Activated gamma-delta T cell (primary cell): ENCODE measurements around the gene AZU1.

ENCODE experiments used
- DNase-seq: peaks from one replicate; lab custom pipeline; 2025; lab: John Stamatoyannopoulos, UW
- total RNA-seq, 2 donors: gene quantifications; one replicate each; lab custom pipeline; 2026; lab: John Stamatoyannopoulos, UW

AZU1 gene, protein sequence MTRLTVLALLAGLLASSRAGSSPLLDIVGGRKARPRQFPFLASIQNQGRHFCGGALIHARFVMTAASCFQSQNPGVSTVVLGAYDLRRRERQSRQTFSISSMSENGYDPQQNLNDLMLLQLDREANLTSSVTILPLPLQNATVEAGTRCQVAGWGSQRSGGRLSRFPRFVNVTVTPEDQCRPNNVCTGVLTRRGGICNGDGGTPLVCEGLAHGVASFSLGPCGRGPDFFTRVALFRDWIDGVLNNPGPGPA
- total RNA-seq = 0.36 to 0.61 reads per million in 2 donors

DNA sequence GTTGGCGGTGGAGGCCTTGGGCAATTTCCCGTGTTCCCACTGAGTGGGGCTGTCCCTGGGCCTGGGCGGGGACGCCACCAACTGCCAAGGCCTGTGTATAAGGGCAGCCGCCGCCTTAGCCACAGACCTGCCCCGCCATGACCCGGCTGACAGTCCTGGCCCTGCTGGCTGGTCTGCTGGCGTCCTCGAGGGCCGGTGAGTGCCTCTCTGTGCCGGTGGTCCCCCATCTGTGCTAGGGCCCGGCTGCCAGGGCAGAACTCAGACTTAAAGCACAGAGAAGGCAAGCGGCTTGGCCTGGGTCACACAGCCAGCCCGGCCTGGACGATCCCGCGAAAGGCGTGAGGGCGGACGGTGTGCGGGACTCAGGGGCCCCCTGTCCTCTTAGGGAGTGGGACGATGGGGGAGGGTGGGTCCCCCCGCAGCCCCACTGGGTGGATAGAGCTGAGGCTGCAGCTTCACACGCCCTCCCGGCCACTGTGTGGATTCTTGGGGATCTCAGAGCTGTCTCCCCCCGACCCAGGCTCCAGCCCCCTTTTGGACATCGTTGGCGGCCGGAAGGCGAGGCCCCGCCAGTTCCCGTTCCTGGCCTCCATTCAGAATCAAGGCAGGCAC is at the start of gene AZU1:
AZU1 (plus strand) TSS at position 128 of the 612 bp plus-strand sequence; CDS start at position 138, 10 bp downstream.
- DNase-seq = no peak

DNA sequence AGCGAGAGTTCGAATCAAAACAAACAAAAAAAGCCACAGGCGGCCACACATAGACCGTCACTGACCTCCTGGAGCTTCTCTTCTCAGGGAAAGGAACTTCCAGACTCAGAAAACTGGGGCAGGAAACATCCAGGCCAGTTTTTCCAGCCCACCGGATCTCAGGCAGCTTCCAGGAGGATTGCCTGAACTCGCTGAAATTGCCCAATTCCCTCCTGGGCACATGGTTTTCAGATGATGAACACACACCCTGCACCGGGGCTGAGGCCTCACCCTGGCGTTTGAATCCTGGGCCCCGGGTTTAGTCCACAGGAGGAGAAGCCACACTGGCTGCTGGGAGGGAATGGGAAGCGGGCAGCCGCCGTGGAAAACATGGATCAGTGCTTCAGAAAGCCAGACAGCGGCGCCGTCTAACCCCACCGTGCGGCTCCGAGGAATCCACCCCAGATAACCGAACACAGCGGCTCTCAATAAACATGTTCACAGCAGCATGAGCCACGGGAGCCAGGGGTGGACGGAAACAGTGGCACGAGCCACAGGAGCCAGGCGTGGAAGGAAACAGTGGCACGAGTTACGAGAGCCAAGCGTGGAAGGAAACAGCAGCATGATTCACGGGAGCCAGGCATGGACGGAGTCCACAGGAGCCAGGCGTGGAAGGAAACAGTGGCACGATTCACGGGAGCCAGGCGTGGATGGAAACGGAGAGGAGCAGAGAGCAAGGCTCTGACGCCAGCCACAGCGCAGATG is 48.6 kb upstream of the AZU1 start:
- DNase-seq = no peak

DNA sequence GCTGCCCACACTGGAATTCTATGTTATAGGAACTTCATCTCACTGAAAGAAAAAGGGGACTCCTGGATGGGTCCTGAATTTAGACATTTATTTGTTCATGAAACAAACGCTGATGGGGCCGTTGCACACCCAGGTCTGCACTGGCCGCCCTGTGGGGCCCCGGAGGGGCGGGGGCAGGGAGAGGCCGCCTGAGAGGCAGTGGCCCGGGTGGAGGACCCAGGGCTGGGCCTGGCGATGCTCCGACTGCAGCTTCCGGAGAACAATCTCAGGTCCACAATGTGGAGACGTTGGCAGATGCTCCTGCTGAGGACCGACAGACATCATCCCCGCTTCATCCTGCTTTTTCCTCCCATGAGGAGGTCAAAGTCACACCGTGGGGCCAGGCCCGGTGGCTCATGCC is 46.7 kb upstream of the AZU1 start:
- no peak for DNase-seq

GRCh38 chr19:781800-782184 is 45.8 kb upstream of the AZU1 start:
- DNase-seq = no peak

DNA sequence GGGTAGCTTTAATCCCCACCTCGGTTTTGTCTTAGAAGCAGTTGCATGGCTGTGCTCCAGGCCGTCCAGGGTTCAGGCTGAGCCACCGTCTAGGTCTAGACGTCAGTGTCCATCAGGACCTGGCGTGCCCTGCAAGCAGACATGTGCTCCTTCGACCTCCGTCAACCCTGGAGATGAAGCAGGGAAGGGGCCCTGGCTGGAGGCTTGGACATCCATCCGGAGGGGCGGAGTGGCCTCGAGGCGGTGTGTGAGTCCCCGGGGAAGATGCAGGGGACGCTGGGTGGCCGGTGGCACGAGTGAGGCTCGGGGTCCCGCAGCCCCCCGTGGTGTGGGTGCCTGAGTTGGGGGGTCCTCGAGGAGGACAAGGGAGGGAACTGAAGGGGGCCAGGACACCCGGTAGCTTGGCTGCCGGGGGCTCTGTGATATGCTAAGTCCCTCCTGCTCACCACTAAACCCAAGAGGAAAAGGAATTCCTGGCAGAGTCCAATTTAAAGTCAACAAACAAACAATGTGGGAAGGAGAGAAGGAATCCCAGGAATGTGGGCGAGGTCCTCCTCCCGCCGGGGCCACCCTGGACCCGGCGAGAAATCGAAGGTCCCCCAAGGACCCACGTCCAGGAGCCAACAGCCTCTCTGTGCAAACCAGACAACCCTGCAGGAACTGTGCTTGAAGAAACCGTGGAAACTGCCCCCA is 45.3 kb upstream of the AZU1 start:
- no peak for DNase-seq

- DNase-seq = no peak
Observed at GRCh38 chr19:782878-783668, 44.6 kb upstream of the AZU1 start.

- DNase-seq = no peak
Observed at GRCh38 chr19:784541-784940, 43.1 kb upstream of the AZU1 start.

GRCh38 chr19:787536-787935 is 40.1 kb upstream of the AZU1 start:
- no peak for DNase-seq

DNA sequence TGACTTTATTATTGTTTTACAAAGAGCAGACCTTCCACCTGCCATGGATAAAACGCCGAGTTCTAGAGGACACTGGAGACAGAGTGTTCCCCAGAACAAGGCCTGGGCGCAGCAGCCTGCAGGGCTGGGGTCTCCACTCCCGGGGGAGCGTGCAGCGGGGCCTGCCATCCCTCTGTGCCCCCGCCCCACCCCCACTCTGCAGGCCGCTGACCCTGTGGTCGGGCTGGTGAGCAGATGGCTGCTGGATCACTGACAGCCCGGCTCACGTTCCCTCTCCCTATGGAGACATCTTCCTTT is 39.0 kb upstream of the AZU1 start:
- no peak for DNase-seq

DNA sequence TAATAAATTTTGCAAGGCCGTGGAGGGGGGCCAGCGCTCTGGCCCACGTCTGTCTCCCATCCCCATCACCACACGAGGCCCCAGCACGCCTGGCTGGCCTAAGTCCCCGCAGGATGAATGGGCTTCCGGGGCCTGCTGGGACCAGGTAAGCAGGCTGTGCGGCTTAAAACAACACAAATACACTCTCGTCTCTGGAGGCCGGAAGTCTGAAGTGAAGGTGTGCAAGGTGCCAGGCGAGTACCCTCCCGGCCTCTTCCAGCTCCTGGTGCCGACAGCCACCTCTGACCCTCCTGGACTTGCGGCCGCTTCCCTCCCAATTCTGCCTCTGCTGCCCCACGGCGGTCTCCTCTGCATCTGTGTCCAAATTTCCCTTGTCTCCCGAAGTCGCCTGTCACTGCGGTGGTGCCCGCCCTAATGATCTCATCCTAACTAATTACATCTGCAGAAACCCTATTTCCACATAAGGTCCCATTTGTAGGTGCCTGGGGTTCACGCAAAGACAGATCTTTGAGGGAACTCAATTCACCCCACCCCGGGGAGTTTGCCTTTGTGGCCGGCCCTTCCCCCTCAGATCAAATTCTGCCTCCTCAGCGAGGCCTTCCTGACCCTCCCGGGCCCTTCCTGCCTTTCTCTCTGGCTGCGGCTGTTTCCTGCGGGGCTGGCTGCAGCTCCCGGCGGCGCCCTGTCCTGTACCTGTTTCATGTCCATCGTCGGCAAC is 38.5 kb upstream of the AZU1 start:
- no peak for DNase-seq

DNA sequence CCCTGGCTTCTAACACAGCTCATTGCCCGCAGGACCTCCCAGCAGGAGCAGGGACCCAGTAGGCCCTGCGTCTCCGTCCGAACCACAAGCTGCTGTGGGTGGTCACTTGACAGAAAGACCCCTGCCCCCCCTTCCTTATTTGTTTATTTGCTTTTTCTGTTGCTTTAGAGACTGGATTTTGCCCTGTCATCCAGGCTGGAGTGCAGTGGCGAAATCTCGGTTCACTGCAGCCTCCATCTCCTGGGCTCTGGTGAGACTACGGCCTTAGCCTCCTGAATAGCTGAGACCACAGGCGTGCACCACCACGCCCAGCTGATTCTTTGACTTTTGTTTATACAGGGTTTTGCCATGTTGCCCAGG is 38.0 kb upstream of the AZU1 start:
- DNase-seq = no peak

DNA sequence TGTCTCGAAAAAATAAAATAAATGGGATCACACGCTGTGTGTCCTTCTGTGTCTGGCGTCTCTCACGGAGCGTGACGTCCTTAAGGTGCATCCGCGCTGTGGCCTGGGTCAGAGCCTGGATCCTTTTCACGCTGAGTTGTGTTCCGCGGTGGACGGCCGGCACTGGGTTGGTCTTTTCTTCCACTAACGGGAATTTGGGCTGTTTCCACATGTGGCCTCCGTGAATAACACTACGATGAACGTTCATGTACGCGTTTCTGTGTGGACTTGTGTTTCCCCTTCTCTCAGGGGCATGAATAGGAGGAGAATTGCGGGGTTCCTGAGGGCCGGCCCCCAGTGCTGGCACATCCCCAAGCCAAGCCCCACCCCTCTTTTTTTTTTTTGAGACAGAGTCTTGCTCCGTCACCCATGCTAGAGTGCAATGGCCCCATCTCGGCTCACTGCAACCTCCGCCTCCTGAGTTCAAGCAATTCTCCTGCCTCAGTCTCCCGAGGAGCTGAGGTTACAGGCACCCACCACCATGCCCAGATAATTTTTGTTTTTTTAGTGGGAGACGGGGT is 36.5 kb upstream of the AZU1 start:
- DNase-seq = no peak

DNA sequence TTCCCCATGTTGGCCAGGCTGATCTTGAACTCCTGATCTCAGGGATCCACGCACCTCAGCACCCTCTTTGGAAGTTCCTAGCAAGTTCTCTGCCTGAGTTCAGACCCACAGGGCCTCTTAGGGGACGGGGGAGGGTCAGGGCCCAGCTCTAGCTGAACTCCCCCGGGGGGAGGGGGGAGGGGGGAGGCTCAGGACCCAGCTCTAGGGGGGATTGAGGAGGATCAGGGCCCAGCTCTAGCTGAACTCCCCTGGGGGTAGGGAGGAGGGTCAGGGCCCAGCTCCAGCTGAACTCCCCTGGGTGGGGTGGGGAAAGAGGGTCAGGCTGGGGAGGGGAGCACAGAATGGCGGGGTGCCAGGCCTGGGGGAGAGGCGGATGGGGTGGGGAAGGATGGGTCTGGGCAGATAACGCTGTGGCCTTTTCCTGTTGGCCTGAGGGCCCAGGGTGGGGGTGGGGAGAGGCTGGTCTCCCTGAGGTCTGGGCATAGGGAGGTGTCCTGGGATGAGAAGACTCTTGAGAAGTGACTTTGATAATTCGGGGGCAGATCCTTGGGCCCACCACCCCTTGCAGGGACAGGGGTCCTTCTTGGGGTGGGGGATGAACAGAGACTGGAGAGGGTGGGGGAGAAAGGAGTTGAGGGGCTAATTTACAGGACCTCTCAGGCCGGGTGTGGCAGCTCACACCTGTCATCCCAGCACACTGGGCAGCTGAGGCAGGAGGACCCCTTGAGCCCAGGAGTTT is 35.9 kb upstream of the AZU1 start:
- DNase-seq = no peak

DNA sequence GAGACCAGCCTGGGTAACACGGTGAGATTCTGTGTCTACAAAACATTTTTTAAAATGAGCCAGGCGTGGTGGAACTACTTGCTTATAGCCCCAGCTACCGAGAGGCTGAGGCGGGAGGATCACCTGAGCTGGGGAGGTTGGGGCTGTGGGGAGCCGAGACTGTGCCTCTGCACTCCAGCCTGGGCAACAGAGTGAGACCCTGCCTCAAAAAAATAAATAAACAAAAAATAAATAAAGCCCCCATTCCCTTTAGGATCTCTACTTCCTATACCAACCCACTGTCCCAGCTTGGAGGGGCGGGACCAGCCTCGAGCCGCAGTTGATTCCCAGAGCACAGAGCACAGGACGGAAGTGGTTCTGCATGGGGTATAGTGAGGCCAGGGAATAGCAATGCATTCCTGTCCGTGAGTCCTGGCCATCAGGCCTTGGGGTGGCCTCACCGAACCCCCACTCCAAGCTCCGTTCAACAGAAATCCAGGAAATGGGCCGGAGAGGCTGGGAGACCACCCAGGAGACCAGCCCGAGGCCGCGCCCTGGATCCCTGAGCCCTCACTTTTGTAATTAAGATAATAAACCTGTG is 35.2 kb upstream of the AZU1 start:
- no peak for DNase-seq

GRCh38 chr19:793806-794205 is 33.8 kb upstream of the AZU1 start:
- no peak for DNase-seq

- no peak for DNase-seq
Observed at GRCh38 chr19:795073-795611, 32.5 kb upstream of the AZU1 start.

- DNase-seq = no peak
Observed at GRCh38 chr19:795691-796581, 31.7 kb upstream of the AZU1 start.

DNA sequence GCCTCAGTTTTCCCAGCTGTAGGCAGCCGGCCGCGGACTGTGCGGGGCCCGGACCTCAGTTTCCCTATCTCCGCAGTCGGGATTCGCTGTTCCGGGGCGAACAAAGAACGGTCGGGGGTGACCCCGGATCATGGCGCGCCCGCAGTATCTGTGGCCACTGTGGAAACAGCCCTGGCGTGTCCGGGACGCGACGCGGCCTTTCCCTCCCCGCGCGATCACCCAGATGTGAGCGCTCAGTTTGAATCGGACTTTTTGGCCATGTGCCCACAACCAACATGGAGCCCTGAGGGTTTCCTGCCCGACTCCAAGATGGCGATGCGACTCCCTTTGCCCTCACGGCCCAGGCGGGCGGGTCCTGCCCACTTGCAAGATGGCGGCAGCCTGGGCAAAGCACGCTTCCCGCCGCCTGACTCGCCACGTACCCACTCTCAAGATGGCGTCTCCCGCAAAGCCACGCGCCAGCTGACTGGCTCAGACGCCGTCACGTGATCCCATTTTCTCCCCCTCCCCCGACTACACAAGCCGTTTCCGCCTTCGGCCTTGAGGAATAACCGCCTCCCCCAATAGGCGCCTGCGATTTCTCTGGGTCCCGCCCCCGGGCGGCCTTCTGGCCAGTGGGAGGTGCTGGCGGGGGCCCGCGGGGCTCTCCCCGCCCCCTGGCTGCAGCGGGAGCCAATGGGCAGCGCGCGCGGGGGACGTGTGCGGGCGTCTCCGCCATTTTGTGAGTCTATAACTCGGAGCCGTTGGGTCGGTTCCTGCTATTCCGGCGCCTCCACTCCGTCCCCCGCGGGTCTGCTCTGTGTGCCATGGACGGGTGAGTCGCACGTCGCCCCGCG is 30.7 kb upstream of the AZU1 start, which contains the start of gene PTBP1:
PTBP1 (plus strand) TSS at position 761 of the 836 bp plus-strand sequence; CDS start at position 807, 46 bp downstream.
- peak; percentile 100 for DNase-seq
